ENCODE measurements around the gene PLCD3. TPM values are rescaled to one million over a fixed set of nuclear protein-coding genes. Genes with fewer than 3 reads are reported as not detected.

PLCD3 gene
- total RNA-seq, 4 donors from 2014 or later: 50.4 to 147 (median 81.8) TPM

GRCh38 chr17:45113424-45113754 is 18.9 kb downstream of the PLCD3 start:
- TF ChIP-seq POLR2AphosphoS5 (IDR thresholded peaks at IDR 0.05) (no peak), POLR2A (IDR thresholded peaks at IDR 0.05) (no peak), EP300 (IDR thresholded peaks at IDR 0.05) (no peak), CTCF (IDR thresholded peaks at IDR 0.05) (no peak)
- Histone ChIP-seq H3K36me3 (peaks cover 0 to 76% of the 10 kb centered on the region in 2 donors), H3K9me3 (no peaks in the 10 kb centered on the region), H3K4me1 (peaks cover 0 to 43% (median 18%) of the 10 kb centered on the region in 3 donors), H3K27me3 (no peaks in the 10 kb centered on the region), H3K4me3 (no peak overlapping the region), H3K27ac (peak overlapping the region in 3 of 4 donors; percentile 35 to 85 (median 81))
- 82% methylated on average over 8 of the region's 9 CpGs; no CpG with 5 or more reads in 1 of the 2 donors for WGBS, 2 donors (ENCODE audit: low coverage in 1 of 2)
- ATAC-seq: no peak

GRCh38 chr17:45112559-45113423 is 19.5 kb downstream of the PLCD3 start:
- Histone ChIP-seq H3K4me3 (no peak overlapping the region), H3K27me3 (no peaks in the 10 kb centered on the region), H3K4me1 (peaks cover 0 to 49% (median 18%) of the 10 kb centered on the region in 3 donors), H3K27ac (peak overlapping the region in 3 of 4 donors; percentile 81 to 85 (median 85)), H3K36me3 (peaks cover 0 to 76% of the 10 kb centered on the region in 2 donors), H3K9me3 (no peaks in the 10 kb centered on the region)
- WGBS, 2 donors (ENCODE audit: low coverage in 1 of 2): no CpG with 5 or more reads among the region's 23 CpGs
- TF ChIP-seq EP300 (IDR thresholded peaks at IDR 0.05): no peak
- no peak for TF ChIP-seq CTCF (IDR thresholded peaks at IDR 0.05)
- no peak for TF ChIP-seq POLR2AphosphoS5 (IDR thresholded peaks at IDR 0.05)
- no peak for TF ChIP-seq POLR2A (IDR thresholded peaks at IDR 0.05)
- ATAC-seq: no peak

GRCh38 chr17:45111850-45112249 is 20.5 kb downstream of the PLCD3 start:
- no peak overlapping the region for H3K4me3 ChIP-seq
- peaks cover 0 to 58% (median 18%) of the 10 kb centered on the region in 3 donors for H3K4me1 ChIP-seq
- peaks cover 0 to 77% of the 10 kb centered on the region in 2 donors for H3K36me3 ChIP-seq
- peak overlapping the region; percentile 30 to 85 (median 83) for H3K27ac ChIP-seq
- 80 to 92% methylated on average over 1 to 5 of the region's 11 CpGs for WGBS, 2 donors (ENCODE audit: low coverage in 1 of 2)
- no peaks in the 10 kb centered on the region for H3K27me3 ChIP-seq
- no peak for ATAC-seq
- H3K9me3 ChIP-seq: no peaks in the 10 kb centered on the region
- TF ChIP-seq POLR2AphosphoS5 (IDR thresholded peaks at IDR 0.05) (no peak), CTCF (IDR thresholded peaks at IDR 0.05) (no peak), POLR2A (IDR thresholded peaks at IDR 0.05) (no peak), EP300 (IDR thresholded peaks at IDR 0.05) (no peak)

GRCh38 chr17:45110676-45111611 is 21.4 kb downstream of the PLCD3 start:
- peaks cover 0 to 67% (median 18%) of the 10 kb centered on the region in 3 donors for H3K4me1 ChIP-seq
- peak overlapping the region; percentile 30 to 85 (median 83) for H3K27ac ChIP-seq
- no peak for TF ChIP-seq EP300 (IDR thresholded peaks at IDR 0.05)
- TF ChIP-seq CTCF (IDR thresholded peaks at IDR 0.05): peak in 1 of 4 experiments; percentile 17
- peak; percentile 30 for TF ChIP-seq POLR2AphosphoS5 (IDR thresholded peaks at IDR 0.05)
- TF ChIP-seq POLR2A (IDR thresholded peaks at IDR 0.05): no peak
- ATAC-seq: peak; percentile 69
- no peaks in the 10 kb centered on the region for H3K27me3 ChIP-seq
- WGBS, 2 donors (ENCODE audit: low coverage in 1 of 2): 51 to 64% methylated on average over 6 to 8 of the region's 16 CpGs
- no peak overlapping the region for H3K4me3 ChIP-seq
- peaks cover 0 to 77% of the 10 kb centered on the region in 2 donors for H3K36me3 ChIP-seq
- no peaks in the 10 kb centered on the region for H3K9me3 ChIP-seq

All from gastroesophageal sphincter (tissue), 4 donors.